Endodermal cell (in vitro differentiated cells): ENCODE results near the gene CBL. TPM values are rescaled to one million over a fixed set of nuclear protein-coding genes. Genes with fewer than 3 reads are reported as not detected.

Experiments
- DNase-seq: peaks from one replicate; pipeline ENCODE4 v3.0.0-alpha.2; 2017
- H3K27ac ChIP-seq: 2 replicates; pipeline ENCODE4 v1.5.1; 2013; ENCODE audit warnings: mild to moderate bottlenecking, low read depth, low read length, moderate library complexity
- H3K27me3 ChIP-seq: 2 replicates; pipeline ENCODE4 v1.6.1; 2013; ENCODE audit warnings: mild to moderate bottlenecking, low read length, moderate library complexity; ENCODE audit not compliant: insufficient read depth, control insufficient read depth, poor library complexity, severe bottlenecking
- H3K36me3 ChIP-seq: 2 replicates; pipeline ENCODE4 v1.7.0; 2013; ENCODE audit warnings: mild to moderate bottlenecking, low read length, moderate library complexity; ENCODE audit not compliant: control insufficient read depth, insufficient read depth
- H3K4me1 ChIP-seq: one replicate; pipeline ENCODE4 v1.7.0; 2013; ENCODE audit warnings: low read length; ENCODE audit not compliant: control insufficient read depth, insufficient read depth
- H3K4me3 ChIP-seq: 2 replicates; pipeline ENCODE4 v1.5.1; 2013; ENCODE audit warnings: mild to moderate bottlenecking, low read length, moderate library complexity
- H3K9ac ChIP-seq: 2 replicates; pipeline ENCODE4 v1.6.1; 2013; ENCODE audit warnings: mild to moderate bottlenecking, low read length, moderate library complexity; ENCODE audit not compliant: poor library complexity, severe bottlenecking; ENCODE audit errors: extremely low read depth
- H3K9me3 ChIP-seq: 2 replicates; pipeline ENCODE4 v1.6.1; 2013; ENCODE audit warnings: mild to moderate bottlenecking, low read length, moderate library complexity; ENCODE audit not compliant: control insufficient read depth
- H3K27ac Mint-ChIP-seq: 2 replicates; pipeline ENCODE4 v1.8.0; 2020; ENCODE audit warnings: mixed read lengths
- H3K27me3 Mint-ChIP-seq: 2 replicates; pipeline ENCODE4 v1.8.0; 2021; ENCODE audit warnings: mild to moderate bottlenecking, mixed read lengths; ENCODE audit not compliant: insufficient read depth
- H3K36me3 Mint-ChIP-seq: 2 replicates; pipeline ENCODE4 v1.8.0; 2020; ENCODE audit warnings: low read depth, mixed read lengths
- H3K4me1 Mint-ChIP-seq: 2 replicates; pipeline ENCODE4 v1.8.0; 2020; ENCODE audit warnings: mixed read lengths
- H3K4me3 Mint-ChIP-seq: 2 replicates; pipeline ENCODE4 v1.8.0; 2020; ENCODE audit warnings: mild to moderate bottlenecking, moderate library complexity, mixed read lengths
- H3K9me3 Mint-ChIP-seq: 2 replicates; pipeline ENCODE4 v1.8.0; 2020; ENCODE audit warnings: mild to moderate bottlenecking, mixed read lengths
- CTCF ChIP-seq: fragments of 200-600 bp; sonication (generic); conservative IDR thresholded peaks from 2 replicates; pipeline ENCODE4 v1.5.0; 2021; ENCODE audit warnings: antibody characterized with exemption, mild to moderate bottlenecking
- WGBS, 2 experiments: methylation state at CpG; one replicate each; pipeline versions ENCODE4 v1.1.5 to v1.1.7; 2013; ENCODE audit warnings: missing lambda C conversion rate in 2 of 2, mixed read lengths in 1 of 2; ENCODE audit not compliant: insufficient coverage in 1 of 2, insufficient read length in 1 of 2; 5-methylcytosine and 5-hydroxymethylcytosine counted together
- total RNA-seq, 2 donors: library from RNA; stranded (reverse); fragmentation: NEBNext Ultra II Directional in 1 of 2; extraction: Animal tissue kit (Norgen Biotek cat#: 25700) in 1 of 2; gene quantifications; 2 replicates in 1 of 2; 3 replicates in 1 of 2; pipeline ENCODE4 v1.2.1, GENCODE V29; 2021

The CBL gene
- total RNA-seq, 2 donors from 2014 or later: 40.3 to 52.7 TPM

GRCh38 chr11:119310682-119311052 lies 104.5 kb downstream of the CBL start:
- H3K27ac ChIP-seq: no peak overlapping the region
- H3K27me3 ChIP-seq: peaks cover 6% of the 10 kb centered on the region
- H3K4me1 ChIP-seq: no peaks in the 10 kb centered on the region
- peaks cover 14% of the 10 kb centered on the region for H3K27me3 Mint-ChIP-seq
- H3K27ac Mint-ChIP-seq: no peak overlapping the region
- H3K9me3 Mint-ChIP-seq: no peaks in the 10 kb centered on the region
- H3K36me3 ChIP-seq: peaks cover 28% of the 10 kb centered on the region
- H3K9ac ChIP-seq: no peak overlapping the region
- peaks cover 9% of the 10 kb centered on the region for H3K4me1 Mint-ChIP-seq
- WGBS, 2 experiments: 95 to 100% methylated on average over 10 to 20 of the region's 20 CpGs
- H3K9me3 ChIP-seq: no peaks in the 10 kb centered on the region
- peak; percentile 53 for DNase-seq
- no peak overlapping the region for H3K4me3 Mint-ChIP-seq
- no peak overlapping the region for H3K4me3 ChIP-seq
- TF ChIP-seq CTCF: no peak
- H3K36me3 Mint-ChIP-seq: peaks cover 34% of the 10 kb centered on the region

DNA sequence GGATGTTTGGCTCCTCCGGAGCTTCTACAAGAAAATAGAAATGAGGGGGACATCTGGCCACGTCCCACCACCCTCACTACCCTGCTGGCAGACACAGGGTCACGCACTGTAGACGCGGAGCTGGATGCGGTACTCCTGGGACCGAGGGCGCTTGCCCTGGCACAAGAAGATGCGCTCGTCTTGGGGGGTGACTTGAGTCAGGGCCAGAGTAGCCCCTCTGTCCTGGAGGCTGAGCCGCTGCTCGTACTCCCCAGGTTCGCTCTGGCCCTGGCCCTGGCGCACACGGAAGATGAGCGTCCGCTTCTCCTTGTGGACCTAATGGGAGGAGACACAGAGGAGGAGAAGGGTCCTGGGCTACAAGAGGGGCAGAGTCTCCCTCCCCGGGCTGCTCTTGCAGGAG lies 108.6 kb downstream of the CBL start:
- no peak overlapping the region for H3K27ac ChIP-seq
- peaks cover 17% of the 10 kb centered on the region for H3K4me1 ChIP-seq
- no peaks in the 10 kb centered on the region for H3K9me3 ChIP-seq
- WGBS, 2 experiments: 89 to 92% methylated on average over 15 to 18 of the region's 18 CpGs
- Mint-ChIP-seq H3K9me3 (no peaks in the 10 kb centered on the region), H3K4me3 (peak overlapping the region; percentile 62), H3K4me1 (peaks cover 28% of the 10 kb centered on the region), H3K27ac (no peak overlapping the region), H3K27me3 (peaks cover 23% of the 10 kb centered on the region), H3K36me3 (peaks cover 23% of the 10 kb centered on the region)
- H3K4me3 ChIP-seq: no peak overlapping the region
- H3K27me3 ChIP-seq: peaks cover 16% of the 10 kb centered on the region
- no peak for TF ChIP-seq CTCF
- DNase-seq: no peak
- H3K9ac ChIP-seq: no peak overlapping the region
- peaks cover 13% of the 10 kb centered on the region for H3K36me3 ChIP-seq

- Histone ChIP-seq H3K36me3 (peaks cover 13% of the 10 kb centered on the region), H3K9ac (peak overlapping the region; percentile 51), H3K4me3 (peak overlapping the region; percentile 82), H3K27ac (no peak overlapping the region), H3K9me3 (no peaks in the 10 kb centered on the region), H3K27me3 (peaks cover 16% of the 10 kb centered on the region), H3K4me1 (peaks cover 17% of the 10 kb centered on the region)
- Mint-ChIP-seq H3K4me3 (peak overlapping the region; percentile 62), H3K27ac (peak overlapping the region; percentile 55), H3K9me3 (no peaks in the 10 kb centered on the region), H3K36me3 (peaks cover 22% of the 10 kb centered on the region), H3K27me3 (peaks cover 23% of the 10 kb centered on the region), H3K4me1 (peaks cover 28% of the 10 kb centered on the region)
- DNase-seq: peak; percentile 85
- WGBS, 2 experiments: 20 to 21% methylated on average over 5 to 29 of the region's 29 CpGs
- TF ChIP-seq CTCF: peak; percentile 58
Measured at GRCh38 chr11:119315131-119316015, 109.2 kb downstream of the CBL start.
